Measurements from ENCODE around the gene CHD2. TPM values are rescaled to one million over a fixed set of nuclear protein-coding genes. Genes with fewer than 3 reads are reported as not detected.

Gene CHD2
- total and polyA plus RNA-seq, 9 donors, result 53.4 to 71.2 (median 54.8) TPM

GRCh38 chr15:92877416-92877815, 22.7 kb upstream of the CHD2 start:
- H3K27ac ChIP-seq (ENCODE audit: low read length), result peak overlapping the region; percentile 79
- H3K27me3 ChIP-seq (ENCODE audit: control insufficient read depth, insufficient read depth, low read length), result no peaks in the 10 kb centered on the region

DNA sequence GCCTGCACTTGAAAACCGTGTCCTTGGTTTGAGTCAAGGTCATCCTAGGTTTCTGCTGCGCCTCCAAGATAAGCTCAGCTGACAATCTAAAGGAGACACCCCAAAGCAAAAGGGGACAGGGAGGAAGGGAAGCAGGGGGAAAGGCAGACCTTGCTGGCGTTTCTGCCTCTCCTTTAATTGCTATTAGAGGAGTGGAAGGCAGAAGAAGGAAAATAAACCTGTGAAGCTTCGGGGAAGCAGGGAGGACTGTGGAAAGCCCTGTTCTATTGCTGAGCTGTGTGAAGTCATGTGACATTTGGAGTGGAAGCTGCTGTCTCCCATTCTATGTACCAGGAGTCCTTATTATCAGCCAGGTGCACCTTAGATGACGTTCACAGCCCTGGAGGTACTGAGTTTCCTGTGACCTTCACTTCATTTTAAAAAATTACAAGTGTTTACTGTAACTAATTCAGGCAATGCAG, 21.5 kb upstream of the CHD2 start:
- no peak overlapping the region for H3K4me3 ChIP-seq (ENCODE audit: low read length)
- peaks cover 31% of the 10 kb centered on the region for H3K4me1 ChIP-seq (ENCODE audit: control insufficient read depth, insufficient read depth, low read length)
- peak overlapping the region; percentile 79 for H3K27ac ChIP-seq (ENCODE audit: low read length)
- no peaks in the 10 kb centered on the region for H3K36me3 ChIP-seq (ENCODE audit: control insufficient read depth, insufficient read depth, low read length)
- H3K9me3 ChIP-seq (replicated peaks; ENCODE audit: control insufficient read depth, low read depth, low read length), result no peaks in the 10 kb centered on the region
- WGBS (ENCODE audit: insufficient coverage), result 74% methylated on average over 3 of the region's 5 CpGs
- DNase-seq, result no peak
- H3K27me3 ChIP-seq (ENCODE audit: control insufficient read depth, insufficient read depth, low read length), result no peaks in the 10 kb centered on the region

More at GRCh38 chr15:92877416-92877815, 22.7 kb upstream of the CHD2 start:
- Histone ChIP-seq H3K9me3 (replicated peaks; ENCODE audit: control insufficient read depth, low read depth, low read length) (no peaks in the 10 kb centered on the region), H3K4me3 (ENCODE audit: low read length) (no peak overlapping the region), H3K4me1 (ENCODE audit: control insufficient read depth, insufficient read depth, low read length) (peaks cover 31% of the 10 kb centered on the region), H3K36me3 (ENCODE audit: control insufficient read depth, insufficient read depth, low read length) (no peaks in the 10 kb centered on the region)
- no CpG with 5 or more reads among the region's 2 CpGs for WGBS (ENCODE audit: insufficient coverage)
- peak; percentile 89 for DNase-seq

DNA sequence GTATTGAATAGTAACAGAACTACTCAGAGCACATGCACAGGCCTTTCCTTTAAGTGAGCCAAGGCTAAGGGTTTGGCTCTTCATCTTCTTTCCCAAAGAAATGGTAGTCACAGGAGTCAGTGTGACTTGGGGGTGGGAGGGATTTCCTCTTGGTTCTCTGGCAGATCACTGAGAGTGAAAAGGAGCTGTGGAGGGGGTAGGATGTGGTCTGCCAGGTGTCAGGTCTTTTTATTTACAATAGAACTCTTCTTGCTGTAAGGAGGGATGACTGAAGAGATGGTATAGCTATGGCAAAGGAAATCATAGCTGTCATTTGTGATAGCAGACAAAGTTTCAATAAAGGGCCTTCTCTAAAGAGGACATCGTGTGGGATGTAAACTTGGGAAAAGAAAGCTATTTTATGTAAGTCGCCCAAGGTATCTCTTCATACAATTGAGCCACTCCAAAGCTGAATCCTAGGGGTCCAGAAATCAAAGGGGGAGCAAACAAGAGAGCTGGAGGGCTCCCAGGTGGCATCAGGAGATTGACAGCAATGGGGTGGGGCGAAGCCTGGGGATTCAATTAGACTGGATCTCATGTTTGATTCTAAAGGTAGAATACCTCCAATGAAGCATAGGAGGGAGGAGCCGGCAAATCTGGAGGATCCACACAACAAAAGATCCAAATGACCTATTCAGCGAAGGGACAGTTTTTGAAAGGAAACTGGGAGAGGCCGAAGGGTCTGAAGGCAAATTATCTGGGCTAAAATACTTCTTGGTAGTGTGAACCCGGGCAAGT, 20.0 kb upstream of the CHD2 start:
- peak overlapping the region; percentile 98 for H3K27ac ChIP-seq (ENCODE audit: low read length)
- no peaks in the 10 kb centered on the region for H3K27me3 ChIP-seq (ENCODE audit: control insufficient read depth, insufficient read depth, low read length)
- H3K4me3 ChIP-seq (ENCODE audit: low read length), result no peak overlapping the region
- H3K9me3 ChIP-seq (replicated peaks; ENCODE audit: control insufficient read depth, low read depth, low read length), result no peaks in the 10 kb centered on the region
- WGBS (ENCODE audit: insufficient coverage), result 91% methylated on average over 3 of the region's 7 CpGs
- peaks cover 31% of the 10 kb centered on the region for H3K4me1 ChIP-seq (ENCODE audit: control insufficient read depth, insufficient read depth, low read length)
- no peaks in the 10 kb centered on the region for H3K36me3 ChIP-seq (ENCODE audit: control insufficient read depth, insufficient read depth, low read length)
- peak; percentile 73 for DNase-seq

- DNase-seq, result no peak
- Histone ChIP-seq H3K36me3 (ENCODE audit: control insufficient read depth, insufficient read depth, low read length) (no peaks in the 10 kb centered on the region), H3K4me1 (ENCODE audit: control insufficient read depth, insufficient read depth, low read length) (peaks cover 31% of the 10 kb centered on the region), H3K4me3 (ENCODE audit: low read length) (no peak overlapping the region), H3K27me3 (ENCODE audit: control insufficient read depth, insufficient read depth, low read length) (no peaks in the 10 kb centered on the region), H3K27ac (ENCODE audit: low read length) (peak overlapping the region; percentile 98), H3K9me3 (replicated peaks; ENCODE audit: control insufficient read depth, low read depth, low read length) (no peaks in the 10 kb centered on the region)
- WGBS (ENCODE audit: insufficient coverage), result 33% methylated on average over 1 of the region's 2 CpGs
These were observed 19.3 kb upstream of the CHD2 start for GRCh38 chr15:92880796-92881195.

GRCh38 chr15:92881211-92881754, 18.8 kb upstream of the CHD2 start:
- H3K4me1 ChIP-seq (ENCODE audit: control insufficient read depth, insufficient read depth, low read length), result peaks cover 31% of the 10 kb centered on the region
- no peaks in the 10 kb centered on the region for H3K27me3 ChIP-seq (ENCODE audit: control insufficient read depth, insufficient read depth, low read length)
- H3K27ac ChIP-seq (ENCODE audit: low read length), result peak overlapping the region; percentile 98
- H3K36me3 ChIP-seq (ENCODE audit: control insufficient read depth, insufficient read depth, low read length), result no peaks in the 10 kb centered on the region
- H3K9me3 ChIP-seq (replicated peaks; ENCODE audit: control insufficient read depth, low read depth, low read length), result no peaks in the 10 kb centered on the region
- peak overlapping the region; percentile 32 for H3K4me3 ChIP-seq (ENCODE audit: low read length)
- 0% methylated on average over 3 of the region's 7 CpGs for WGBS (ENCODE audit: insufficient coverage)
- DNase-seq, result peak; percentile 95

DNA sequence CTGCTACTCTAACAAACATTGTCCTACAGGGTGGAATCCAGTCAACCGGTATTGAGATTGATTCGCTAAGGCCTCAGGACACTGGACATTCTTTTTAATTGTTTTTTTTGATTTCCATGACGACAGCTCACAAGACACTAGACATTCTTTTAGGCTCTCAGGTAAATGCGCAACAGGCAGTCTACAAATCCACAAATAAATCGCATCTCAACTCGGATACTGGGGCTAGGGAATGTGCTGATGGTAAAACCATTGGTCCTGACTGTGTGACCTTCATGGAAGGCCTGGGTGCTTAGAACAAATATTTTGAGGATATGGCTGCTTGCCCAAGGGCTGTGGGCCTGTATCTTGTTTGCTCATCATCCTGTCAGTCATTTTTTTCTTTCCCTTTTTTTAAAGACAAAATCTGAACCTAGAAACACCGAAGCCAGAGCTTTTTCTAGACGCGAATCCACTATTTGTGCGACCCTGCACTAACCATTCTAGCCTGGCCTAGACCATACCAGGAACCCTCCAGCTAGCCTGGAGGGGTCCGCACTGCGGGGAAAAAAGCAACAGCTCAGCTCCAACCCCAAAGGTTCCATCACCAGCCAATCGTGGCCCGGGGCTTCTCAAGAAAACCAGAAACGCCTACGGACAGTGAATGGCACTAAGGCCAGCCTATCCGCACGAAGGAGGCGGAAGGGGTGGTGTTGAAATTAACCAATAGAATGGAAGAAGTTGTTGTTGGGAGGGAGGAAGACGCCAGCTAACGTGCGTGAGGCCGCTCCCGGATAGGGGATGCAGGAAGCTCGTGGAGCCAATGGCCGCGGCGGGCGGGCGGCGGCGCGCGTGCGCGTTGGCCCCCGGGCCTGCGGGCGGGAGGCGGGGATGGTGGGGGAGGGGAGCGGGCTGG, 18.1 kb upstream of the CHD2 start:
- Histone ChIP-seq H3K4me3 (ENCODE audit: low read length) (peak overlapping the region; percentile 32), H3K9me3 (replicated peaks; ENCODE audit: control insufficient read depth, low read depth, low read length) (no peaks in the 10 kb centered on the region), H3K27me3 (ENCODE audit: control insufficient read depth, insufficient read depth, low read length) (no peaks in the 10 kb centered on the region), H3K36me3 (ENCODE audit: control insufficient read depth, insufficient read depth, low read length) (no peaks in the 10 kb centered on the region), H3K4me1 (ENCODE audit: control insufficient read depth, insufficient read depth, low read length) (peaks cover 25% of the 10 kb centered on the region), H3K27ac (ENCODE audit: low read length) (peak overlapping the region; percentile 98)
- DNase-seq, result peak; percentile 100
- WGBS (ENCODE audit: insufficient coverage), result 2% methylated on average over 28 of the region's 41 CpGs

GRCh38 chr15:92882697-92883162, 17.4 kb upstream of the CHD2 start:
- WGBS (ENCODE audit: insufficient coverage), result under 1% methylated on average over 67 of the region's 67 CpGs
- peaks cover 22% of the 10 kb centered on the region for H3K4me1 ChIP-seq (ENCODE audit: control insufficient read depth, insufficient read depth, low read length)
- H3K9me3 ChIP-seq (replicated peaks; ENCODE audit: control insufficient read depth, low read depth, low read length), result no peaks in the 10 kb centered on the region
- no peak for DNase-seq
- no peaks in the 10 kb centered on the region for H3K36me3 ChIP-seq (ENCODE audit: control insufficient read depth, insufficient read depth, low read length)
- peak overlapping the region; percentile 64 for H3K4me3 ChIP-seq (ENCODE audit: low read length)
- H3K27me3 ChIP-seq (ENCODE audit: control insufficient read depth, insufficient read depth, low read length), result no peaks in the 10 kb centered on the region
- H3K27ac ChIP-seq (ENCODE audit: low read length), result peak overlapping the region; percentile 98

DNA sequence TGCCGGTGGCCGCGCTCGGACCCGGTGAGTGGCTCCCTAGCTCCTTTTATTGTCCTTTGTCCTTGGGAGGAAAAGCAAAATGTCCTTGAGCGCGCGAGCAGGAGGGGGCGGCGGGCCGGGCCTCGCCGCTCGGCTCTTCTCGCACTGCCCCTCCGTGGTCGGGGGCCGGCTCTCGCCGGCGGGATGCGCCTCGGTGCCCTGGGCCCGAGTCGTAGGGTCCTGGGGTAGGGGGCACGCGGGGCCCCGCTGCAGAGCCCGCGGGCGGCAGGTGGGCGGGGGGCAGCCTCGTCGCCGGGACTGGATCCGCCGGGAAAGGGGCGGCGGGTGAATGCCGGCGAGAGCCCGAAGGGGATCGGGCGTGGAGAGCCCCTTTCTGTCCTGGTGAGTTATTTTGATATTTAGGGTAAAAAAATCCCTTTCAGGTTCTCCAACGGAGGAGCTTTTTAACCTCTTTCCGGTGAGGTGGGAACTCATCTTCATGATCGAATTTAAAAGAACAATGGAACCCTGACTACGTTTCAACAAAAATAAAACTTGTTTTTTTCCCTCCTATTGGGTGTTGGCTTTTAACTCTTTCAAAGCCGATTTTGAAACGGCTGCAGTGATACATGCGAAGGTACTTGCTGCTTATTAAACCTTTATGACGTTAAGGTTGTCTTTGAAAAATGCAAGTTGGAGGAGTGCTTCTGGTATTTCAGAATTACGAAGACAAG, 16.8 kb upstream of the CHD2 start:
- Histone ChIP-seq H3K36me3 (ENCODE audit: control insufficient read depth, insufficient read depth, low read length) (peaks cover 2% of the 10 kb centered on the region), H3K27ac (ENCODE audit: low read length) (peak overlapping the region; percentile 98), H3K27me3 (ENCODE audit: control insufficient read depth, insufficient read depth, low read length) (no peaks in the 10 kb centered on the region), H3K9me3 (replicated peaks; ENCODE audit: control insufficient read depth, low read depth, low read length) (no peaks in the 10 kb centered on the region), H3K4me1 (ENCODE audit: control insufficient read depth, insufficient read depth, low read length) (peaks cover 19% of the 10 kb centered on the region), H3K4me3 (ENCODE audit: low read length) (peak overlapping the region; percentile 64)
- DNase-seq, result peak; percentile 85
- WGBS (ENCODE audit: insufficient coverage), result under 1% methylated on average over 44 of the region's 53 CpGs

DNA sequence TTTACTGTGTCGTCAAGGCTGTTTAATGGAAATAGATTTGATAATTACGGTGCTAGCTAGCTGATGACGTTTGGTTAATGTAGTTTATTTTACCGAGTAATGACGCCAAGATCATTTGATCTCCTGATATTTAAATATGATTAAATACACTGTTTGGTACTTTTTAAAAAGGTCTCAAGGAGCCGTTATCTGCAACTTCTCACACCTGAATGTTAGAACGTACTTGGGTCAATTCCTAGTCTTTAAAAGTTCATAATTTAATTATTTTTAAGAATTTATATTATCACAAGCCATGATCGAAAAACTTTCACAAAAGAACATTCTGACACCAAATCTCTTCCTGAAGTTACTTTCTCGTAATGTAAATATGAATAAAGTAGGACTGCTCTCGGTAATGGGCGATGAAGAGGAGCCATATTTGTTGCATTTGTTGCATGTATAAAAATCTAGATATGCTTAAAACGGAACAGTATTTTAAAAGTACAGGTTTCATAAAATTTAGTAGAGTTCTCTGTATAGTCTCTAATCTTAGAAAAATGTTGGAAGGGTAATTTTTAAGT, 16.2 kb upstream of the CHD2 start:
- Histone ChIP-seq H3K9me3 (replicated peaks; ENCODE audit: control insufficient read depth, low read depth, low read length) (no peaks in the 10 kb centered on the region), H3K4me1 (ENCODE audit: control insufficient read depth, insufficient read depth, low read length) (peaks cover 19% of the 10 kb centered on the region), H3K27me3 (ENCODE audit: control insufficient read depth, insufficient read depth, low read length) (no peaks in the 10 kb centered on the region), H3K4me3 (ENCODE audit: low read length) (peak overlapping the region; percentile 64), H3K27ac (ENCODE audit: low read length) (peak overlapping the region; percentile 98), H3K36me3 (ENCODE audit: control insufficient read depth, insufficient read depth, low read length) (peaks cover 3% of the 10 kb centered on the region)
- no peak for DNase-seq
- 0% methylated on average over 1 of the region's 12 CpGs for WGBS (ENCODE audit: insufficient coverage)
